Fibroblast of lung (primary cell): Measurements from ENCODE around the gene BHMT2. TPM values are rescaled to one million over a fixed set of nuclear protein-coding genes. Genes with fewer than 3 reads are reported as not detected.

Experiments
- DNase-seq, 2 donors: peaks; one replicate each; pipeline versions ENCODE4 v3.0.0 to v3.0.0-alpha.2; 2010; ENCODE audit warnings: low read depth in 2 of 2
- H2AFZ ChIP-seq: 2 replicates; pipeline ENCODE4 v1.5.1; 2012; ENCODE audit warnings: low read length, control low read depth, inconsistent platforms
- H3K27ac ChIP-seq: 2 replicates; pipeline ENCODE4 v1.5.1; 2011; ENCODE audit warnings: low read length, control low read depth; ENCODE audit not compliant: insufficient read depth
- H3K27me3 ChIP-seq: 2 replicates; pipeline ENCODE4 v1.5.1; 2011; ENCODE audit warnings: mild to moderate bottlenecking, low read length; ENCODE audit not compliant: control insufficient read depth, insufficient read depth
- H3K36me3 ChIP-seq: 2 replicates; pipeline ENCODE4 v1.5.1; 2011; ENCODE audit warnings: low read length; ENCODE audit not compliant: control insufficient read depth, insufficient read depth
- H3K4me1 ChIP-seq: 2 replicates; pipeline ENCODE4 v1.5.1; 2011; ENCODE audit warnings: low read length; ENCODE audit not compliant: control insufficient read depth, insufficient read depth; ENCODE audit errors: extremely low read depth
- H3K4me2 ChIP-seq: 2 replicates; pipeline ENCODE4 v1.5.1; 2011; ENCODE audit warnings: low read length, control low read depth; ENCODE audit not compliant: insufficient read depth; ENCODE audit errors: extremely low read depth
- H3K4me3 ChIP-seq, 4 experiments: fragments of 200-600 bp in 1 of 4; sonication (generic) in 1 of 4; replicated peaks in 1 of 4; 2 replicates each; pipeline ENCODE4 v1.5.1; 2011 to 2016; ENCODE audit warnings: low read length in 4 of 4, low read depth in 3 of 4, mild to moderate bottlenecking in 3 of 4, control low read depth in 2 of 4, inconsistent platforms in 1 of 4, mixed read lengths in 1 of 4; ENCODE audit not compliant: insufficient read depth in 1 of 4; ENCODE audit errors: control extremely low read depth in 1 of 4
- H3K79me2 ChIP-seq: 2 replicates; pipeline ENCODE4 v1.5.1; 2012; ENCODE audit warnings: mild to moderate bottlenecking, low read length, inconsistent platforms; ENCODE audit not compliant: control insufficient read depth, insufficient read depth
- H3K9ac ChIP-seq: 2 replicates; pipeline ENCODE4 v1.5.1; 2011; ENCODE audit warnings: mild to moderate bottlenecking, low read length, control low read depth; ENCODE audit not compliant: insufficient read depth
- H3K9me3 ChIP-seq: 2 replicates; pipeline ENCODE4 v1.5.1; 2012; ENCODE audit warnings: low read depth, low read length; ENCODE audit not compliant: control insufficient read depth, insufficient read depth
- H4K20me1 ChIP-seq: 2 replicates; pipeline ENCODE4 v1.5.1; 2011; ENCODE audit warnings: low read length; ENCODE audit not compliant: control insufficient read depth, insufficient read depth; ENCODE audit errors: extremely low read depth
- EZH2 ChIP-seq: IDR thresholded peaks from 2 replicates; pipeline ENCODE4 v1.5.1; 2012; ENCODE audit warnings: low read length, control low read depth, mild to moderate bottlenecking; ENCODE audit errors: missing control alignments
- polyA plus RNA-seq, 2 donors: library from polyadenylated mRNA; depleted of rRNA in 1 of 2; stranded (reverse) in 1 of 2; unstranded in 1 of 2; fragments of >200 nt; gene quantifications; 2 replicates each; pipeline ENCODE4 v1.2.1, GENCODE V29; 2011 to 2012; ENCODE audit warnings: missing spikeins in 1 of 2
- total RNA-seq: library from RNA; depleted of rRNA; stranded (reverse); fragments of >200 nt; gene quantifications from 2 replicates; pipeline ENCODE4 v1.2.1, GENCODE V29; 2014
- TF ChIP-seq, protein P1 (sequence below), 2 donors: IDR thresholded peaks in 1 of 2; conservative IDR thresholded peaks in 1 of 2; 1 replicate in 1 of 2; 2 replicates in 1 of 2; pipeline ENCODE4 v1.5.1; 2011 to 2012; ENCODE audit warnings: low read length in 2 of 2, control low read depth in 1 of 2, inconsistent platforms in 1 of 2, low read depth in 1 of 2, mild to moderate bottlenecking in 1 of 2

Gene BHMT2
- total and polyA plus RNA-seq, 2 donors (not counting 1 experiment from before 2014, with no cell fraction given) = 6.5 to 20.3 TPM

- no peaks in the 10 kb centered on the region for H3K9me3 ChIP-seq
- no peak for DNase-seq
Observed at GRCh38 chr5:79047199-79047598, 22.4 kb upstream of the BHMT2 start.

DNA sequence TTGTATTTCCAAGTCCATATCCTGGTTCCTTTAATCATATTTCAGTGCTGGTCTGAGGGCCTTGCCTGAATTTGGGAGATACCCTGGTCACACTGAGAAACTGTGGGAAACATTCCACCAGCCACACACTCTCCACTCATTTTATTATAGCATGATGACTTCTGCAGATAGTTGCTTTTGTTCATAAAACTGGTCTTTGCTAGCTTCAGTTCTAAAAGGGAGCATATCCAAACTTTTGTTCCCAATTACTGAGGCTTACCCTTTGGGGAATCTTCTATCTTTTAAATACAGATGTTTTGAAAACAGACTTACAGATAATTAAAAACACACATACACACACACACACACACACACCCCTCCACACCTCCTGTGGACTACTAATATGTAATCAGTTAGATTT, 21.1 kb upstream of the BHMT2 start:
- Histone ChIP-seq H3K9ac (no peak overlapping the region), H3K4me2 (no peak overlapping the region), H3K36me3 (no peaks in the 10 kb centered on the region), H3K79me2 (no peaks in the 10 kb centered on the region), H3K9me3 (no peaks in the 10 kb centered on the region), H3K4me1 (no peaks in the 10 kb centered on the region), H3K27me3 (no peaks in the 10 kb centered on the region), H4K20me1 (no peaks in the 10 kb centered on the region), H3K4me3 (no peak overlapping the region), H2AFZ (no peak overlapping the region), H3K27ac (no peak overlapping the region)
- DNase-seq = no peak
- TF ChIP-seq EZH2 = no peak
- TF ChIP-seq, protein P1, sequence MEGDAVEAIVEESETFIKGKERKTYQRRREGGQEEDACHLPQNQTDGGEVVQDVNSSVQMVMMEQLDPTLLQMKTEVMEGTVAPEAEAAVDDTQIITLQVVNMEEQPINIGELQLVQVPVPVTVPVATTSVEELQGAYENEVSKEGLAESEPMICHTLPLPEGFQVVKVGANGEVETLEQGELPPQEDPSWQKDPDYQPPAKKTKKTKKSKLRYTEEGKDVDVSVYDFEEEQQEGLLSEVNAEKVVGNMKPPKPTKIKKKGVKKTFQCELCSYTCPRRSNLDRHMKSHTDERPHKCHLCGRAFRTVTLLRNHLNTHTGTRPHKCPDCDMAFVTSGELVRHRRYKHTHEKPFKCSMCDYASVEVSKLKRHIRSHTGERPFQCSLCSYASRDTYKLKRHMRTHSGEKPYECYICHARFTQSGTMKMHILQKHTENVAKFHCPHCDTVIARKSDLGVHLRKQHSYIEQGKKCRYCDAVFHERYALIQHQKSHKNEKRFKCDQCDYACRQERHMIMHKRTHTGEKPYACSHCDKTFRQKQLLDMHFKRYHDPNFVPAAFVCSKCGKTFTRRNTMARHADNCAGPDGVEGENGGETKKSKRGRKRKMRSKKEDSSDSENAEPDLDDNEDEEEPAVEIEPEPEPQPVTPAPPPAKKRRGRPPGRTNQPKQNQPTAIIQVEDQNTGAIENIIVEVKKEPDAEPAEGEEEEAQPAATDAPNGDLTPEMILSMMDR (conservative IDR thresholded peaks at IDR 0.05 in 1 of 2, IDR thresholded peaks at IDR 0.05 in 1 of 2; ENCODE audit: low read depth in 1 of 2, low read length in 2 of 2) = no peak

More at GRCh38 chr5:79047199-79047598, 22.4 kb upstream of the BHMT2 start:
- no peaks in the 10 kb centered on the region for H4K20me1 ChIP-seq
- H3K9ac ChIP-seq = no peak overlapping the region
- H3K79me2 ChIP-seq = no peaks in the 10 kb centered on the region
- H3K4me2 ChIP-seq = no peak overlapping the region
- no peak overlapping the region for H2AFZ ChIP-seq
- no peak for TF ChIP-seq EZH2
- TF ChIP-seq, protein P1 (conservative IDR thresholded peaks at IDR 0.05 in 1 of 2, IDR thresholded peaks at IDR 0.05 in 1 of 2; ENCODE audit: low read depth in 1 of 2, low read length in 2 of 2) = no peak
- no peaks in the 10 kb centered on the region for H3K36me3 ChIP-seq
- no peak overlapping the region for H3K4me3 ChIP-seq
- no peaks in the 10 kb centered on the region for H3K27me3 ChIP-seq
- H3K27ac ChIP-seq = no peak overlapping the region
- no peaks in the 10 kb centered on the region for H3K4me1 ChIP-seq

GRCh38 chr5:79050498-79050897, 19.1 kb upstream of the BHMT2 start:
- Histone ChIP-seq H3K9ac (no peak overlapping the region), H3K9me3 (no peaks in the 10 kb centered on the region), H3K4me3 (no peak overlapping the region), H3K36me3 (no peaks in the 10 kb centered on the region), H3K4me1 (no peaks in the 10 kb centered on the region), H4K20me1 (no peaks in the 10 kb centered on the region), H2AFZ (no peak overlapping the region), H3K4me2 (no peak overlapping the region), H3K79me2 (no peaks in the 10 kb centered on the region), H3K27me3 (no peaks in the 10 kb centered on the region), H3K27ac (no peak overlapping the region)
- no peak for DNase-seq
- no peak for TF ChIP-seq EZH2
- TF ChIP-seq, protein P1 (conservative IDR thresholded peaks at IDR 0.05 in 1 of 2, IDR thresholded peaks at IDR 0.05 in 1 of 2; ENCODE audit: low read depth in 1 of 2, low read length in 2 of 2) = no peak
